ENCODE results near the gene CTDSP1. TPM values are rescaled to one million over a fixed set of nuclear protein-coding genes. Genes with fewer than 3 reads are reported as not detected.
A peak's percentile ranks its signal among the peaks of the same experiment; 100 is the strongest.

Gene CTDSP1
- total RNA-seq (64.9 TPM), polyA plus RNA-seq (ENCODE audit: insufficient read depth in 1 of 8, insufficient read length in 8 of 8, low replicate concordance in 1 of 8) (100 to 1,000 TPM in 3 of 8 donors, 10 to 100 TPM in 5; 86.3 to 115 (median 93.9) TPM)
- long read RNA-seq, donor 1, partial matches to known transcripts: 0 of 12 reads
- long read RNA-seq, donor 1, other reads (novel, unspliced or antisense): 8 of 12 reads
- long read RNA-seq, donor 2: 0 reads
- long read RNA-seq, donor 3, transcript CTDSP1-201 (7 exons, 2,638 nt): major isoform, 5 of 108 reads
- long read RNA-seq, donor 3, partial matches to known transcripts: 81 of 108 reads
- long read RNA-seq, donor 3, other reads (novel, unspliced or antisense): 21 of 108 reads
- long read RNA-seq, donor 4, partial matches to known transcripts: 5 of 15 reads
- long read RNA-seq, donor 4, other reads (novel, unspliced or antisense): 9 of 15 reads
- long read RNA-seq, donor 5, transcript CTDSP1-201 (7 exons, 2,638 nt): major isoform, 15 of 205 reads
- long read RNA-seq, donor 5, transcript CTDSP1-214 (6 exons, 998 nt): minor isoform, 6 of 205 reads
- long read RNA-seq, donor 5, partial matches to known transcripts: 141 of 205 reads
- long read RNA-seq, donor 5, other reads (novel, unspliced or antisense): 42 of 205 reads
- long read RNA-seq, donor 6, transcript CTDSP1-201 (7 exons, 2,638 nt): major isoform, 19 of 47 reads
- long read RNA-seq, donor 6, partial matches to known transcripts: 0 of 47 reads
- long read RNA-seq, donor 6, other reads (novel, unspliced or antisense): 24 of 47 reads
- long read RNA-seq, donor 7, transcript CTDSP1-201 (7 exons, 2,638 nt): major isoform, 16 of 74 reads
- long read RNA-seq, donor 7, partial matches to known transcripts: 45 of 74 reads
- long read RNA-seq, donor 7, other reads (novel, unspliced or antisense): 12 of 74 reads
- long read RNA-seq, donor 8, transcript CTDSP1-201 (7 exons, 2,638 nt): major isoform, 5 of 20 reads
- long read RNA-seq, donor 8, partial matches to known transcripts: 6 of 20 reads
- long read RNA-seq, donor 8, other reads (novel, unspliced or antisense): 7 of 20 reads
- long read RNA-seq, donor 9, partial matches to known transcripts: 5 of 30 reads
- long read RNA-seq, donor 9, other reads (novel, unspliced or antisense): 19 of 30 reads
- long read RNA-seq, donor 10, transcript CTDSP1-201 (7 exons, 2,638 nt): major isoform, 9 of 31 reads
- long read RNA-seq, donor 10, partial matches to known transcripts: 0 of 31 reads
- long read RNA-seq, donor 10, other reads (novel, unspliced or antisense): 19 of 31 reads
- long read RNA-seq, donor 11, transcript CTDSP1-201 (7 exons, 2,638 nt): major isoform, 12 of 25 reads
- long read RNA-seq, donor 11, partial matches to known transcripts: 0 of 25 reads
- long read RNA-seq, donor 11, other reads (novel, unspliced or antisense): 12 of 25 reads

- Histone ChIP-seq H3K27me3 (ENCODE audit: control insufficient read depth, insufficient read depth, low read length) (no peaks in the 10 kb centered on the region), H3K4me1 (ENCODE audit: control insufficient read depth, insufficient read depth, low read length) (peaks cover 53% of the 10 kb centered on the region), H3K4me3 (ENCODE audit: low read length) (peak within 1 kb of the TSS; percentile 91), H3K9me3 (replicated peaks; ENCODE audit: control insufficient read depth, low read depth, low read length) (no peaks in the 10 kb centered on the region), H3K27ac (ENCODE audit: low read length) (peak within 1 kb of the TSS; percentile 97), H3K36me3 (ENCODE audit: control insufficient read depth, insufficient read depth, low read length) (peaks cover 34% of the 10 kb centered on the region)
- WGBS (ENCODE audit: insufficient coverage): under 1% methylated on average over 52 of the region's 78 CpGs
- DNase-seq: peak; percentile 99
These were observed at the start of gene CTDSP1 for GRCh38 chr2:218399391-218400166. CTDSP1 (plus strand) TSS chr2:218399868; CDS start chr2:218400091, 223 bp downstream.

GRCh38 chr2:218354045-218354444 lies 45.6 kb upstream of the CTDSP1 start:
- WGBS (ENCODE audit: insufficient coverage): 95% methylated on average over 14 of the region's 14 CpGs

GRCh38 chr2:218354850-218355443 lies 44.7 kb upstream of the CTDSP1 start:
- no peak for DNase-seq
- 64% methylated on average over 13 of the region's 20 CpGs for WGBS (ENCODE audit: insufficient coverage)
- Histone ChIP-seq H3K9me3 (replicated peaks; ENCODE audit: control insufficient read depth, low read depth, low read length) (peaks cover 2% of the 10 kb centered on the region), H3K4me3 (ENCODE audit: low read length) (no peak overlapping the region), H3K27ac (ENCODE audit: low read length) (no peak overlapping the region), H3K4me1 (ENCODE audit: control insufficient read depth, insufficient read depth, low read length) (peaks cover 6% of the 10 kb centered on the region), H3K27me3 (ENCODE audit: control insufficient read depth, insufficient read depth, low read length) (no peaks in the 10 kb centered on the region), H3K36me3 (ENCODE audit: control insufficient read depth, insufficient read depth, low read length) (no peaks in the 10 kb centered on the region)

More at GRCh38 chr2:218354045-218354444, 45.6 kb upstream of the CTDSP1 start:
- no peak overlapping the region for H3K4me3 ChIP-seq (ENCODE audit: low read length)
- peaks cover 2% of the 10 kb centered on the region for H3K9me3 ChIP-seq (replicated peaks; ENCODE audit: control insufficient read depth, low read depth, low read length)
- no peaks in the 10 kb centered on the region for H3K27me3 ChIP-seq (ENCODE audit: control insufficient read depth, insufficient read depth, low read length)
- peaks cover 6% of the 10 kb centered on the region for H3K4me1 ChIP-seq (ENCODE audit: control insufficient read depth, insufficient read depth, low read length)
- no peak for DNase-seq
- no peaks in the 10 kb centered on the region for H3K36me3 ChIP-seq (ENCODE audit: control insufficient read depth, insufficient read depth, low read length)
- H3K27ac ChIP-seq (ENCODE audit: low read length): no peak overlapping the region

- H3K9me3 ChIP-seq (replicated peaks; ENCODE audit: control insufficient read depth, low read depth, low read length): no peaks in the 10 kb centered on the region
- H3K4me3 ChIP-seq (ENCODE audit: low read length): no peak overlapping the region
- H3K27ac ChIP-seq (ENCODE audit: low read length): no peak overlapping the region
- DNase-seq: no peak
- H3K27me3 ChIP-seq (ENCODE audit: control insufficient read depth, insufficient read depth, low read length): no peaks in the 10 kb centered on the region
- no peaks in the 10 kb centered on the region for H3K36me3 ChIP-seq (ENCODE audit: control insufficient read depth, insufficient read depth, low read length)
- peaks cover 6% of the 10 kb centered on the region for H3K4me1 ChIP-seq (ENCODE audit: control insufficient read depth, insufficient read depth, low read length)
- WGBS (ENCODE audit: insufficient coverage): 57% methylated on average over 15 of the region's 17 CpGs
These were observed 42.2 kb upstream of the CTDSP1 start for GRCh38 chr2:218357236-218358177.

GRCh38 chr2:218360453-218360852 lies 39.2 kb upstream of the CTDSP1 start:
- no peaks in the 10 kb centered on the region for H3K27me3 ChIP-seq (ENCODE audit: control insufficient read depth, insufficient read depth, low read length)
- H3K4me3 ChIP-seq (ENCODE audit: low read length): no peak overlapping the region
- H3K27ac ChIP-seq (ENCODE audit: low read length): no peak overlapping the region
- H3K36me3 ChIP-seq (ENCODE audit: control insufficient read depth, insufficient read depth, low read length): no peaks in the 10 kb centered on the region
- WGBS (ENCODE audit: insufficient coverage): 87% methylated on average over 2 of the region's 4 CpGs
- DNase-seq: peak; percentile 58
- H3K4me1 ChIP-seq (ENCODE audit: control insufficient read depth, insufficient read depth, low read length): peaks cover 6% of the 10 kb centered on the region
- H3K9me3 ChIP-seq (replicated peaks; ENCODE audit: control insufficient read depth, low read depth, low read length): no peaks in the 10 kb centered on the region

GRCh38 chr2:218362606-218363005 lies 37.1 kb upstream of the CTDSP1 start:
- Histone ChIP-seq H3K4me3 (ENCODE audit: low read length) (no peak overlapping the region), H3K36me3 (ENCODE audit: control insufficient read depth, insufficient read depth, low read length) (no peaks in the 10 kb centered on the region), H3K4me1 (ENCODE audit: control insufficient read depth, insufficient read depth, low read length) (peaks cover 6% of the 10 kb centered on the region), H3K27me3 (ENCODE audit: control insufficient read depth, insufficient read depth, low read length) (no peaks in the 10 kb centered on the region), H3K9me3 (replicated peaks; ENCODE audit: control insufficient read depth, low read depth, low read length) (peaks cover 6% of the 10 kb centered on the region), H3K27ac (ENCODE audit: low read length) (no peak overlapping the region)
- DNase-seq: no peak
- WGBS (ENCODE audit: insufficient coverage): 83% methylated on average over 6 of the region's 8 CpGs

- Histone ChIP-seq H3K4me1 (ENCODE audit: control insufficient read depth, insufficient read depth, low read length) (peaks cover 13% of the 10 kb centered on the region), H3K9me3 (replicated peaks; ENCODE audit: control insufficient read depth, low read depth, low read length) (peaks cover 6% of the 10 kb centered on the region), H3K27ac (ENCODE audit: low read length) (no peak overlapping the region), H3K4me3 (ENCODE audit: low read length) (no peak overlapping the region), H3K36me3 (ENCODE audit: control insufficient read depth, insufficient read depth, low read length) (no peaks in the 10 kb centered on the region), H3K27me3 (ENCODE audit: control insufficient read depth, insufficient read depth, low read length) (no peaks in the 10 kb centered on the region)
- no CpG with 5 or more reads among the region's 3 CpGs for WGBS (ENCODE audit: insufficient coverage)
- DNase-seq: no peak
These were observed 35.9 kb upstream of the CTDSP1 start for GRCh38 chr2:218363736-218364135.

GRCh38 chr2:218364196-218364595 lies 35.5 kb upstream of the CTDSP1 start:
- Histone ChIP-seq H3K4me1 (ENCODE audit: control insufficient read depth, insufficient read depth, low read length) (peaks cover 16% of the 10 kb centered on the region), H3K27me3 (ENCODE audit: control insufficient read depth, insufficient read depth, low read length) (no peaks in the 10 kb centered on the region), H3K27ac (ENCODE audit: low read length) (no peak overlapping the region), H3K36me3 (ENCODE audit: control insufficient read depth, insufficient read depth, low read length) (no peaks in the 10 kb centered on the region), H3K4me3 (ENCODE audit: low read length) (no peak overlapping the region), H3K9me3 (replicated peaks; ENCODE audit: control insufficient read depth, low read depth, low read length) (peaks cover 6% of the 10 kb centered on the region)
- no CpG with 5 or more reads among the region's 6 CpGs for WGBS (ENCODE audit: insufficient coverage)
- no peak for DNase-seq
